ENCODE results near the gene PSG5.
"Not testable (repeated sequence)": the region's sequence is repeated elsewhere in the genome, so short reads cannot be mapped to it uniquely, and the experiment has no call there.

GRCh38 chr19:43201337-43201801 is 15.0 kb upstream of the PSG5 start:
- TF ChIP-seq, protein P1, sequence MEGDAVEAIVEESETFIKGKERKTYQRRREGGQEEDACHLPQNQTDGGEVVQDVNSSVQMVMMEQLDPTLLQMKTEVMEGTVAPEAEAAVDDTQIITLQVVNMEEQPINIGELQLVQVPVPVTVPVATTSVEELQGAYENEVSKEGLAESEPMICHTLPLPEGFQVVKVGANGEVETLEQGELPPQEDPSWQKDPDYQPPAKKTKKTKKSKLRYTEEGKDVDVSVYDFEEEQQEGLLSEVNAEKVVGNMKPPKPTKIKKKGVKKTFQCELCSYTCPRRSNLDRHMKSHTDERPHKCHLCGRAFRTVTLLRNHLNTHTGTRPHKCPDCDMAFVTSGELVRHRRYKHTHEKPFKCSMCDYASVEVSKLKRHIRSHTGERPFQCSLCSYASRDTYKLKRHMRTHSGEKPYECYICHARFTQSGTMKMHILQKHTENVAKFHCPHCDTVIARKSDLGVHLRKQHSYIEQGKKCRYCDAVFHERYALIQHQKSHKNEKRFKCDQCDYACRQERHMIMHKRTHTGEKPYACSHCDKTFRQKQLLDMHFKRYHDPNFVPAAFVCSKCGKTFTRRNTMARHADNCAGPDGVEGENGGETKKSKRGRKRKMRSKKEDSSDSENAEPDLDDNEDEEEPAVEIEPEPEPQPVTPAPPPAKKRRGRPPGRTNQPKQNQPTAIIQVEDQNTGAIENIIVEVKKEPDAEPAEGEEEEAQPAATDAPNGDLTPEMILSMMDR (IDR thresholded peaks at IDR 0.05) = not testable (repeated sequence)
- not testable (repeated sequence) for TF ChIP-seq POLR2A, EP300 (IDR thresholded peaks at IDR 0.05)

All from ovary (tissue), 3 donors.